HepG2 (cell line): ENCODE measurements around the gene TMEM132D. TPM values are rescaled to one million over a fixed set of nuclear protein-coding genes. Genes with fewer than 3 reads are reported as not detected.

Experiments used
- ATAC-seq: fragments of 200-7000 bp; cut with Tn5 transposase; 3 replicates; pipeline ENCODE4 v1.9.1; 2020; ENCODE audit warnings: mild to moderate bottlenecking, moderate library complexity
- BruUV-seq: library from RNA; stranded (reverse); fragments of 400-500 nt; replicated peaks from 2 replicates; lab custom pipeline; 2021; lab: Mats Ljungman, UMichigan
- CTCF ChIA-PET: fragments of 300-600 bp; formaldehyde crosslinking; extraction: SDS; loops from one replicate; lab custom pipeline; 2021; ENCODE audit warnings: low total read pairs, inconsistent platforms, low intra/inter-chr PET ratio; lab: Yijun Ruan, JAX
- POLR2A ChIA-PET: fragments of 350-600 bp; sonication (Branson Sonifier 250); formaldehyde crosslinking; loops from one replicate; lab custom pipeline; 2020; ENCODE audit warnings: antibody characterized with exemption, inconsistent platforms; lab: Yijun Ruan, JAX
- DNase-seq: peaks from one replicate; pipeline ENCODE4 v3.0.0-alpha.2; 2015; ENCODE audit warnings: low spot score
- FAIRE-seq: peaks from 3 replicates; lab custom pipeline; 2011; peaks lifted over from hg19 to GRCh38; lab: Jason Lieb, UNC
- H2AFZ ChIP-seq: one replicate; pipeline ENCODE4 v1.6.1; 2011; ENCODE audit warnings: low read length, inconsistent platforms
- H3K27ac ChIP-seq: fragments of 300-600 bp; 3 replicates; pipeline ENCODE4 v1.8.0; 2011; ENCODE audit warnings: mixed run types, mild to moderate bottlenecking, mixed read lengths, low read length, inconsistent platforms; ENCODE audit not compliant: insufficient read depth; ENCODE audit errors: extremely low read length
- H3K27me3 ChIP-seq, 2 experiments: fragments of 200-600 bp in 1 of 2; 2 replicates in 1 of 2; 3 replicates in 1 of 2; pipeline versions ENCODE4 v1.6.0 to v1.8.0; 2011; ENCODE audit warnings: low read length in 2 of 2, mild to moderate bottlenecking in 2 of 2, moderate library complexity in 2 of 2, inconsistent platforms in 1 of 2; ENCODE audit not compliant: insufficient read depth in 2 of 2, control insufficient read depth in 1 of 2
- H3K36me3 ChIP-seq, 2 experiments: fragments of 200-600 bp in 1 of 2; replicated peaks in 1 of 2; 2 replicates in 1 of 2; 3 replicates in 1 of 2; pipeline versions ENCODE4 v1.5.1 to v1.8.0; 2011; ENCODE audit warnings: low read length in 2 of 2, inconsistent platforms in 1 of 2; ENCODE audit not compliant: insufficient read depth in 2 of 2, control insufficient read depth in 1 of 2
- H3K4me1 ChIP-seq: 2 replicates; pipeline ENCODE4 v1.5.1; 2012; ENCODE audit warnings: low read length, inconsistent platforms; ENCODE audit not compliant: insufficient read depth
- H3K4me2 ChIP-seq: 2 replicates; pipeline ENCODE4 v1.6.0; 2011; ENCODE audit warnings: low read depth, low read length, inconsistent platforms
- H3K4me3 ChIP-seq, 3 experiments: fragments of 200-600 bp in 1 of 3; sonication (generic), shearing (Covaris generic) in 1 of 3; replicated peaks in 1 of 3; 2 replicates each; pipeline ENCODE4 v1.5.1; 2011 to 2016; ENCODE audit warnings: low read length in 3 of 3, inconsistent platforms in 2 of 3, low read depth in 2 of 3, mild to moderate bottlenecking in 2 of 3, control low read depth in 1 of 3, mixed read lengths in 1 of 3; ENCODE audit not compliant: insufficient read depth in 1 of 3
- H3K79me2 ChIP-seq: one replicate; pipeline ENCODE4 v1.6.1; 2011; ENCODE audit warnings: low read length, inconsistent platforms; ENCODE audit not compliant: insufficient read depth
- H3K9ac ChIP-seq: 2 replicates; pipeline ENCODE4 v1.6.0; 2011; ENCODE audit warnings: mild to moderate bottlenecking, low read depth, low read length, inconsistent platforms; ENCODE audit not compliant: insufficient read depth
- H3K9me3 ChIP-seq: 2 replicates; pipeline ENCODE4 v1.5.1; 2012; ENCODE audit warnings: mild to moderate bottlenecking, low read length
- H4K20me1 ChIP-seq: 2 replicates; pipeline ENCODE4 v1.6.0; 2011; ENCODE audit warnings: inconsistent platforms, mild to moderate bottlenecking, low read length, moderate library complexity; ENCODE audit not compliant: insufficient read depth
- ZNF34 ChIP-seq: sonication (generic); formaldehyde crosslinking; IDR thresholded peaks from 2 replicates; pipeline ENCODE4 v1.4.0; 2020; ENCODE audit warnings: mild to moderate bottlenecking, missing genetic modification reagents, borderline replicate concordance
- ZNF746 ChIP-seq: sonication (generic); formaldehyde crosslinking; IDR thresholded peaks from 2 replicates; pipeline ENCODE4 v1.8.0; 2022; ENCODE audit warnings: mild to moderate bottlenecking, missing genetic modification reagents
- WGBS: methylation state at CpG from one replicate; pipeline ENCODE4 v1.1.6; 2017; ENCODE audit warnings: low lambda C conversion rate; 5-methylcytosine and 5-hydroxymethylcytosine counted together
- in situ Hi-C: cut with HindIII; loops from 2 replicates; pipeline ENCODE4 v1.10.0; 2017; ENCODE audit warnings: low pct_unique_long_range_greater_than_20kb; ENCODE audit not compliant: extremely low pct_ligation_motif_present
- intact Hi-C: fragments of 100-400 bp; cut with micrococcal nuclease; formaldehyde crosslinking; loops from one replicate; pipeline ENCODE4 v1.10.0; 2022; ENCODE audit not compliant: unreplicated experiment
- polyA plus RNA-seq, 8 experiments: library from polyadenylated mRNA; depleted of rRNA in 3 of 8; stranded (reverse) in 7 of 8; unstranded in 1 of 8; fragments of >200 nt; fragmentation: Illumina TruSeq in 4 of 8; extraction: Trizol in 4 of 8; gene quantifications; 2 replicates each; pipeline versions ENCODE4 v1.2.1 to v1.2.3, GENCODE V29; 2011 to 2016; ENCODE audit warnings: low read depth in 4 of 8, missing spikeins in 1 of 8, mixed read lengths in 1 of 8; ENCODE audit not compliant: insufficient read depth in 1 of 8
- total RNA-seq, 5 experiments: library from RNA; depleted of rRNA; stranded (reverse); fragments of >200 nt; fragmentation: Illumina TruSeq; extraction: Trizol; gene quantifications; 2 replicates each; pipeline ENCODE4 v1.2.3, GENCODE V29; 2016; ENCODE audit warnings: low read depth in 1 of 5
- TF ChIP-seq, protein P1 (sequence below): sonication (generic); formaldehyde crosslinking; IDR thresholded peaks from 2 replicates; pipeline ENCODE4 v1.5.0; 2020; ENCODE audit warnings: mild to moderate bottlenecking, missing genetic modification reagents, moderate library complexity
- TF ChIP-seq, protein P2 (sequence below): sonication (generic); formaldehyde crosslinking; IDR thresholded peaks from 2 replicates; pipeline ENCODE4 v1.9.0; 2021; ENCODE audit warnings: missing genetic modification reagents, borderline replicate concordance

The TMEM132D gene
- total and polyA plus RNA-seq, 2 of the 13 experiments (the other 11 are each of a cell fraction or from before 2014, with no cell fraction given) = not detected

DNA sequence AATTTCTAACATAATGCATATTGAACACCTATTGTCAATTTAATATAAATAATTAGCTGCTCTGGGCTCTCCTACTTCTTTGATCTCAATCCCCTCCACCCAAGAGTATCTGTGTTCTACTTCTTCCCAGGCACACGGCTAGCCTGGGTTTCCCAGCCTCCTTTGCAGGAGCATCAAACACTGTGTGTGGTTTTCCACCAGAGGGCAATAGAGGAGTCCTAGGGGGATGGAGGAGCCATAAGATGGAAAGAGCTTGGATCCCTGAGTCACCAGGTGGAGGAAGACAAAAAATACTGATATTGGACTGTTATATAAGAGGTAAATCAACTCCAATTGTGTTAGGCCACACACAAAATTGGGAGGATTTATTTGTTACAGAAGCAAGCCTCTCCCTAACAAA, 716.9 kb downstream of the TMEM132D start:
- Histone ChIP-seq H3K9ac (no peak overlapping the region), H3K4me3 (no peak overlapping the region), H3K9me3 (no peaks in the 10 kb centered on the region), H3K27ac (no peak overlapping the region)
- POLR2A ChIA-PET = no interaction called here
- CTCF ChIA-PET = no interaction called here
- peak; percentile 44; the same call in 1 of the 3 replicates for ATAC-seq
- in situ Hi-C loops = loop anchor here (25.0 kb wide), 1 partner anchor 725 kb away; the partner anchor contains the start of gene TMEM132D
- TF ChIP-seq ZNF746 (CRISPR knock-in tag) (no peak), ZNF34 (no peak)
- TF ChIP-seq, protein P1, sequence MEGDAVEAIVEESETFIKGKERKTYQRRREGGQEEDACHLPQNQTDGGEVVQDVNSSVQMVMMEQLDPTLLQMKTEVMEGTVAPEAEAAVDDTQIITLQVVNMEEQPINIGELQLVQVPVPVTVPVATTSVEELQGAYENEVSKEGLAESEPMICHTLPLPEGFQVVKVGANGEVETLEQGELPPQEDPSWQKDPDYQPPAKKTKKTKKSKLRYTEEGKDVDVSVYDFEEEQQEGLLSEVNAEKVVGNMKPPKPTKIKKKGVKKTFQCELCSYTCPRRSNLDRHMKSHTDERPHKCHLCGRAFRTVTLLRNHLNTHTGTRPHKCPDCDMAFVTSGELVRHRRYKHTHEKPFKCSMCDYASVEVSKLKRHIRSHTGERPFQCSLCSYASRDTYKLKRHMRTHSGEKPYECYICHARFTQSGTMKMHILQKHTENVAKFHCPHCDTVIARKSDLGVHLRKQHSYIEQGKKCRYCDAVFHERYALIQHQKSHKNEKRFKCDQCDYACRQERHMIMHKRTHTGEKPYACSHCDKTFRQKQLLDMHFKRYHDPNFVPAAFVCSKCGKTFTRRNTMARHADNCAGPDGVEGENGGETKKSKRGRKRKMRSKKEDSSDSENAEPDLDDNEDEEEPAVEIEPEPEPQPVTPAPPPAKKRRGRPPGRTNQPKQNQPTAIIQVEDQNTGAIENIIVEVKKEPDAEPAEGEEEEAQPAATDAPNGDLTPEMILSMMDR (CRISPR knock-in tag) = peak; percentile 17; the same call in 1 of the 2 replicates
- TF ChIP-seq, protein P2, sequence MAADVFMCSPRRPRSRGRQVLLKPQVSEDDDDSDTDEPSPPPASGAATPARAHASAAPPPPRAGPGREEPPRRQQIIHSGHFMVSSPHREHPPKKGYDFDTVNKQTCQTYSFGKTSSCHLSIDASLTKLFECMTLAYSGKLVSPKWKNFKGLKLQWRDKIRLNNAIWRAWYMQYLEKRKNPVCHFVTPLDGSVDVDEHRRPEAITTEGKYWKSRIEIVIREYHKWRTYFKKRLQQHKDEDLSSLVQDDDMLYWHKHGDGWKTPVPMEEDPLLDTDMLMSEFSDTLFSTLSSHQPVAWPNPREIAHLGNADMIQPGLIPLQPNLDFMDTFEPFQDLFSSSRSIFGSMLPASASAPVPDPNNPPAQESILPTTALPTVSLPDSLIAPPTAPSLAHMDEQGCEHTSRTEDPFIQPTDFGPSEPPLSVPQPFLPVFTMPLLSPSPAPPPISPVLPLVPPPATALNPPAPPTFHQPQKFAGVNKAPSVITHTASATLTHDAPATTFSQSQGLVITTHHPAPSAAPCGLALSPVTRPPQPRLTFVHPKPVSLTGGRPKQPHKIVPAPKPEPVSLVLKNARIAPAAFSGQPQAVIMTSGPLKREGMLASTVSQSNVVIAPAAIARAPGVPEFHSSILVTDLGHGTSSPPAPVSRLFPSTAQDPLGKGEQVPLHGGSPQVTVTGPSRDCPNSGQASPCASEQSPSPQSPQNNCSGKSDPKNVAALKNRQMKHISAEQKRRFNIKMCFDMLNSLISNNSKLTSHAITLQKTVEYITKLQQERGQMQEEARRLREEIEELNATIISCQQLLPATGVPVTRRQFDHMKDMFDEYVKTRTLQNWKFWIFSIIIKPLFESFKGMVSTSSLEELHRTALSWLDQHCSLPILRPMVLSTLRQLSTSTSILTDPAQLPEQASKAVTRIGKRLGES (CRISPR knock-in tag) = no peak
- TF ChIP-seq, all 625 proteins: peak for 1
- FAIRE-seq (no peak), DNase-seq (no peak)
- BruUV-seq = no TSS peak
- H3K4me2 ChIP-seq = no peak overlapping the region
- H2AFZ ChIP-seq = no peak overlapping the region
- no peaks in the 10 kb centered on the region for H3K36me3 ChIP-seq
- intact Hi-C loops = no loop called here
- peaks cover 0 to 11% of the 10 kb centered on the region in 2 experiments; a peak in 1 of 5 replicates for H3K27me3 ChIP-seq
- no peaks in the 10 kb centered on the region for H3K4me1 ChIP-seq
- no peaks in the 10 kb centered on the region for H3K79me2 ChIP-seq
- WGBS = 0% methylated on average over 1 of the region's 1 CpG
- H4K20me1 ChIP-seq = no peaks in the 10 kb centered on the region
